Measurements from ENCODE around the gene GRID2.
"Not testable (repeated sequence)": the region's sequence is repeated elsewhere in the genome, so short reads cannot be mapped to it uniquely, and the experiment has no call there.

GRID2 gene

DNA sequence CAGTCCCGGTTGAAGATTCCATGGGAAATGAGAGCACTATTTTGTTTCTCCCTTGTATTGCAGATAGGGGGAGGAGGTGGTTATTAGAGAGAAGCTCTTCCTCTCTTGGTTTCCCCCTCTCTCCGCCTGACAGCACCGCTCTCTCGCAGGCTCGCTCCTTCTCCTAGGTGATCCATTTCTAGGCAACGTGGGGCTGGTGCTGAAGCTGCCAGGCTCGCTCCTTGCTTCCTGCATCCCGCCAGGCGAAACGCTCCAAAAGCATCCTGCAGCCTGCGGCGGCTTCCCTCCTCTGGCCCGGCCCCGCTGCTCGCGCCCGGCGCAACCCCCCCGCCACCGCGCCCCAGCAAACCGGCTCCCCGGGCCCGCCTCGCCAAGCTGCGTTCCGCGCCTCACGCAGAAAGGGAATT lies at the start of gene GRID2:
GRID2 (plus strand) TSS at position 346 of the 407 bp plus-strand sequence.
- peak; percentile 31 for DNase-seq

DNA sequence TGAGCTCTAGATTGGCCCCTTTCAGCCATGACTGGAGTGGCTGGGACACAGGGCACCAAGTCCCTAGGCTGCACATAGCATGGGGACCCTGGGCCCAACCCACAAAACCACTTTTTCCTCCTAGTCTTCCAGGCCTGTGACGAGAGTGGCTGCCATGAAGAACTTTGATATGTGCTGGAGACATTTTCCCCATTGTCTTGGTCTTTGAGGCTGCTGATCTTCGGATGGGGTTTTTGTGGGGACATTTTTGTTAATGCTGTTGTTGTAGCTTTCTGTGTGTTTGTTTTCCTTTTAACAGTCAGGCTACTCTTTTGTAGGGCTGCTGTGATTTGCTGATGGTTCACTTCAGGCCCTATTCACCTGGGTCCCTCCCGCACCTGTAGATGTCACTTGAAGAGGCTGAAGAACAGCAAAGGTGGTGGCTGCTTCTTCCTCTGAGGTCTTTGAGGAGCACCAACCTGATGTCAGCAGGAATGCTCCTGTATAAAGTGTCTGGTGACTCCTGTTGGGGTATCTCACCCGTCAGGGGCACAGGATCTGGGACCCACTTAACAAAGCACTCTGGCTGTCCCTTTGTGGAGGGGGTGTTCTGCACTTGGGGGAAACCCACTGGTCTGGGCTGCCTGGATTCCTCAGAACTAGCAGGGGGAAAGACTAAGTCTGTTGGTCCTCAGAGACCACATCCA lies 49.6 kb upstream of the GRID2 start:
- DNase-seq = no peak

DNA sequence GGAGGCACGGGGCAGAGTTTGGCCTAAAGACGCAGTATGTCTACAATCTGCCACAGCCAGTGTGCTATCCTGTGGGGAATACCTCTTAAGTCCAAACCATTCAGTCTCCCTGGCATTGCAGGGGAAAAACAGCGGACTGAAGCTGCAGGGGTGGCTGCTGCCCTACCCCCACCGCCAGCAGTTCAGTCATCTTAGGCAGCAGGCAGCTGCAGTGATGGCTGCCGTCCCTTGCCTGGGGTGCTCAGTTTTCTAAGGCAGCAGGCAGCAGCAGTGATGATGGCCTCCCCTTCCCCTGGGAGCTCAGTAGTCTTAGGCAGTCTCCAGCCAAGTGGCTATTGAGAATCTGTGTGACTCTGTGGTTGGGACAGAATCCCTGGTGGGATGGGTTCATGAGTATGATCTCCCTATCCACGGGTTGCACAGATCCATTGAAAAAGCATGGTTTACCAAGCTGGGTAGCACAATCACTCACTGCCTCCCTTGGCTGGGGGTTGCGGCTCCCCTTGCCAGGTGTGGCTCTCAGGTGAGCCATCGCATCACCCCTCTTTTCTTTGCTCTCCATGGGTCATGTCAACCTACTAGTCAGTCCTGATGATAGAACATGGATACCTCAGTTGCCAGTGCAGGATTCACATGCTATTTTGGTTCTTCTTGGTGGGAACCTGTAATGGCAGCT lies 48.9 kb upstream of the GRID2 start:
- DNase-seq = no peak

DNA sequence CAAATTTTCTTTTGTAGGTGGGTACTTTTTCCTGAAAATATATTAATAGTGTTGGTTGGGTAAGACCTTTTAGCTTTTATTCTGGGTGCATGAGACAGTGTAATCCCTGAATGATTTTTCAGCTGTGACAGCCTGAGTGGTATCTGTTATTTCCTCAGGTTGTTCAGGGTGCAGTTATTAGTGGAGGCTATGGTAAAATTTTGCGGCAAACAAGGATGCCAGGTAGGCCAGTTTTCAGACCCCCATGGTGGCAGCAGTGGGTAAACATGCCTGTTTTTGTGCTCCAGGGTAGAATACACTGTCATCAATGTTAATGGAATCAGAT lies 47.9 kb upstream of the GRID2 start:
- no peak for DNase-seq

DNA sequence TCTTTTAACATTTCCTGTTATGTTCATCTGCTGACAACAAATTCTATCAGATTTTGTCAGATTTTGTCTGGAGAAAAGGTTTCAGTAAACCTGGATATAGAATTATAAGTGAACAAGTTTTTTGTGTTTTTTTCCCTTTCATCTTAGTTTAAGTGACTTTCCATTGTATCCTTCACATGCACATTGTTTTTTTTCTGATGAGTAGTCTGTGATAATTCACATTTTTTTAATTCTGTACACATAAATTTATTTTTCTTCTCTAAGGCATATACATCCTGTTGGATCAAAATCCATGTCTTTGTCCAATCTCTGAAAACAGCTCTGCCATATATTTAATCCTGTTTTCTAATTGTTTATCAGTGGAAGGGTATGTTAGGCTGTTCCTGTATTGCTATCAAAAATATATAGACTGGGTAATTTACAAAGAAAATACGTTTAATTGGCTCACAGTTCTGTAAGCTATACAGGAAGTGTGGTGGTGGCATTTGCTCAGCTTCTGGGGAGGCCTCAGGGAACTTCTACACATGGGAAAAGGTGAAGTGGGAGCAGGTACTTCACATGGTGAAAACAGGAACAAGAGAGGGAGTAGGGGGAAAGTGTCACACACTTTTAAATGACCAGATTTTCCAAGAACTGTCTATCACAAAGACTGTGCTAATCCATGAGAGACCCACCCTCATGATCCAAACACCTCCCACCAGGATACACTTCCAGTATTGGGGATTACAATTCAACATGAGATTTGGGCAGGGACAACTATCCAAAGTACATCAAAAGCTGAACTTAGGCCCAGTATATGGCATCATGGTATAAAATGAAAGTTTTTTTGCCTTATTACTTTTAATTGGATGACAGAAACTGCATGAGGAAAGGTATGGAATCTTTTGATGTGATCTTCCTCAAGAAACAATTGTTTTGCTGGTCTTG lies 45.6 kb upstream of the GRID2 start:
- no peak for DNase-seq

DNA sequence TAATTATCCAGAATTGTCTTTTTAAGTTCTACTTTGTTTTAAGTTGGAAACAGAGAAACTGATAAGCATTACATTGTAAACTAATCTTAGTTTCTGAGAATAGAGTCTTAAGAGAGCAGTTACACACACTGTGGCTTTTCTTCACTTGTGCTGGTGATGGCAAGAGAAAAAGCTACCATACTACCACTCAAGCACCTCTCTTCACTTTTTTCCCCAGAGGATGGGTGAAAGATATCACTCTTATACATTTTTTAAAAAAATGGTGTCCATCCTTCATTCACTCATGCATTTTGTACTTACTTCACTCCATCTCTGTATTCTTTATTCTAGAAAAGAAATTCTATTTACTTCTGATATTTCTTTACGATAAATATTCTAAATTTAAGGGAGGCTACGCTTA lies 42.5 kb upstream of the GRID2 start:
- no peak for DNase-seq

DNA sequence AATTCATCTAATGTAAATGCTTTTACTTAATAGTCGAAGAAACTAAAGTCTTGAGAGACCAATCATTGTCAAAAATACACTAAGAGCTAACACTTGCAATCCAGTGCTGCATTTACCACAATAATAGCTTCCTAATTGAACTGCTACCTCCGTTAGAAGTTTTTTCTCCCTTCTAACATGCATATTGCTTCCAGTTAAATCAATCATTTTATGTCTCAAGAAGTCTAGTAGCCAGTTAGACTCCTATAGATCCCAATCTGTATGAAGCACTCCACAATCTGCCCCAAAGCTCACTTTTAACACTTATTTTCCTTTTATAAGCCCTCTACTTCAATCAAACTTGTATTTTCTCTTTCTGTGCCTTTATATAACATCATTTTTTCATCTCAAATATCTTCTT lies 41.4 kb upstream of the GRID2 start:
- no peak for DNase-seq

DNA sequence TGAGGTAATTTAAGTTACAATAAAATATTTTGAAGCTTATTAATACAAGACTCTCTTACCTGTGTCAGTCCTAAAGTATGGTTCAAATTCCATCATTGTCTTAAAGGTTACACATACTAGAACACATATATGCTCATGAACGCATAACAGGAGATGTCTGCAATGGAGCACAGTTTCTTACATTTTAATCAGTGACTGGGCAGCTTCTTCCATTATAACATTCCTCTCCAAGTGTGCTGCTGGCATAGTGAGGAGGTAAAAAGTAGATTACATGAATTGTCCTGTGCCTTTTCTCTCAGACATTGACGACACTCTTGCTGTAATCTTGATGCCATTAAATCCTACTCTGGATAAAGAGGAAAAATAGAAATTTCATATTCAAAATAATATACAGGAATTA lies 40.8 kb upstream of the GRID2 start:
- no peak for DNase-seq

DNA sequence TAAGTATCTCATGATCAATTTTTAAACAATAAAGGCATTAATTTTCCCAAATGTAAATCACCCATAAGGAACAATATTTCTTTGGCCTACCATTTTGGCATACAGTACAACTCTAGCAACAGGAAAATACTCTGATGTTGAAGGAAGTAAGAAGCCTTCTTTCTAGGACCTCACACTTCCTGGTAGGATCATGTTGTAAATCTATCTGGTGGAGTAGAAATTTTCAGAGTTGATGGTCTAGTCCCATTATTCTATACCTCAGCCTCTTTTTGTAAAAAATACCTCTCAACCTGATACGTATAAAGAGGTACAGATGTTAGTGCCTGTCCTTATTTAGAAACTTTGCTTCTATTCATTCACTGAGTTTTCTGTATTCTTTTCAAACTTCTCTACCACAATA lies 40.2 kb upstream of the GRID2 start:
- DNase-seq = no peak

DNA sequence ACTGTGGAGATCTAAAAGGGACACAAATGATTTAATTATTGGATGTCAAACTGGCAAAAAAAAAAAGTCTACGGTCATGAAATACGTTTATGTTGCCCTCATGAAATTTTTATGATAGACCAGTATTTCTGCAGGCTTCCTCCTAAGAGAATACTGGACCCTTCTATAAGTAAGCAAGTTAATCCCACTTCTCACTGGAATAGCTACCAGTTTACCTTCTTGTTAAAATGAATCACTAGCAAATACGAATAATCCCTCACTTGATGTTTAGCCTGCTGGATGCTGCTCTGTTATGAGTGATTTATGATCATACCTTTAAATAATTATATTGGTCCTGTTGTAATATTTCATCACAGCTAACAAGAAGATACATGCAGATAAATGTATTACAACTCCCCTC lies 39.6 kb upstream of the GRID2 start:
- no peak for DNase-seq

DNA sequence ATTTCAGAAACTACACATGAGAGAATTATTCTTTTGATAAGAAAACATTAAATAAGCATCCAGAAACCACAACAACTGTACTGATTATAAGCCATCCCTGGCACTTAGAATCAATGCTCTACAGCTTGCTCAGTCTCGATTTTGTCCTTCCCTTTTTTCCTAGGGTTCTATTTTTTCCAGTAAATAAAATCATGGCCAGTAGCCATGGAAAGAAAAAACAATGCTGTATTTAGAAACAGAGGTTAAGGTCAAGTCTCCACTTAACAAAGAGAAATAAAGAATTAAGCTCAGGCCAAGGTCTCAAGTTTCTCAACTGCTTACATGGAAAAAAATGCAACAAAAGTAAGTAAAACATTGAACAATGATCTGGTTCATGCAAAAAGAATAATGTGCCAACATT lies 38.7 kb upstream of the GRID2 start:
- DNase-seq = no peak

DNA sequence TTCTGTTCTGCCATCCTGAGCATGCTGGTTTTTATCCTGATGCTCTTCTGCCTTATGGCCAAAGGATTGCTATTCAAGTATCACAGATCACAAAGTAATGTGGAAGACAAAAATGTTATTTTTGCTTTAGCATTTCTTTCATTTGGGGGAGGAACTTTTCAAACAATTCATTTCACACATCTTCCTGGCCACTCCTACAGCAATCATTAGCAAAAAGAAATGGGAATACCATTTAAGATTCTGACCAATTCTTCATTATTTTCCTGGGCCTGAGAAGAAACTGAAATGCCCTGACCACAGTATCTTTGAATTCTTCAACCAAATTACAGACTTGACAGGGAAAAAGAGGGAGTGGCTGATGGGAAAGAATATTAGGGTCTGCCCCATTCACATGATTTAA lies 38.0 kb upstream of the GRID2 start:
- no peak for DNase-seq

DNA sequence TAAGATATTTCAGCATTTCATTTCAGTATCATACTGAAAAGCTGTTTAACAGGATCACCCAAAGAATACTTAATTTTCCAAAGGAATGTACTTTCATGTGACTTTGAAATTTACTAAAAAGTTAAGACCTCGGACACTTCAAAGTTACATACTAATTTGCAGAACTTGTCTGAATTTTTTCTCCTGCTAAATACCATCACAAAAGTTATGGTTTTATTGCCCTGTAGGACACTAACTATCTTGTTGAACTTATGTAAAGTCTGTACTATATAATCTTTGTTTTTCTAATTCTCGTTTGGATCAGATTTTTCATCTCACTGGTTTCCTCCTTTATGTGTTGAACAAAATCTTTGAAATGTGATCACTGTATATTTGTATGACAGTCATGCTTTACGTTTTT lies 37.2 kb upstream of the GRID2 start:
- DNase-seq = no peak

DNA sequence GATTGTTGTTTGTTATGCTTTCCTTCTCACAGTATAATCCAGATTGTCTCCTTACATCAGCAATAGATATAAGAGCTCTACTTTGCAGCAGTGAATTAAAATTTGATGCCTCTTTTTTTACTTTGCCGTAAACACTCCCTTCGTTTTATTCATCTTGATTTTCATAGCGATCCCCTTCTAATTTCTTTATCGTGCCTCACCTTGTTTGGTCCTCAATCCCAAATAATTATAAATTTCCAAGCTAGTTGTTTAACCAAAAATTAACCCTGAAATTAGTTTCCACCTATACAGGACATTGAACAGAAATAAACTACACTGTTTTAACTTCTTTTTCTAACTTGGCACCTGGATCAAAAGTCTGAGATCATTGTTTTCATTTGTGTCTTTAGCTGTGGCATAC lies 35.1 kb upstream of the GRID2 start:
- DNase-seq = no peak

DNA sequence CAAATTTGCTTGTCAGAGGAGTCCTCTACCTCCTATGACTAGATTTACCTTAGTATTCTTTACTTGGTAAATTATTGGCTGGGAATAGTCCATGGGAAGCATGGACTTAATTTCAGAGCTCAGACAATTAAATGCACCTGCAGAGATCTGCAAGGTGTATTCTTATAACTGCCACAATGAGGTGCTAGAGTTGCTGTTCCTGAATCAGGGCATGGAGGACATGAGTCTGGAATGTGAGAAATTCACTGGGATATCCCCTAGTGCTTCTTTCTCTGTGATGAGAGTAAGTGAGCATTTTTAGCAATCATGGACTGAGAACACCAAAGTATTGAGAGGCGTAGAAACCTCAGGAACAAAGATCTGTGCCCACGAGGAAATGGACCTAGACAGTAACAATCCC lies 32.9 kb upstream of the GRID2 start:
- peak; percentile 2 for DNase-seq

DNA sequence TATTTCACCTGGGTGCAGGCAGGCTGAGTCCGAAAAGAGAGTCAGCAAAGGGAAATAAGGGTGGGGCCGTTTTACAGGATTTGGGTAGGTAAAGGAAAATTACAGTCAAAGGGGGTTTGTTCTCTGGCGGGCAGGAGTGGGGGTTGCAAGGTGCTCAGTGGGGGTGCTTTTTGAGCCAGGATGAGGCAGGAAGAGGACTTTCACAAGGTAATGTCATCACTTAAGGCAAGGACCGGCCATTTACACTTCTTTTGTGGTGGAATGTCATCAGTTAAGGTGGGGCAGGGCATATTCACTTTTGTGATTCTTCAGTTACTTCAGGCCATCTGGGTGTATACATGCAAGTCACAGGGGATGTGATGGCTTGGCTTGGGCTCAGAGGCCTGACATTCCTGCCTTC lies 32.2 kb upstream of the GRID2 start:
- not testable (repeated sequence) for DNase-seq

DNA sequence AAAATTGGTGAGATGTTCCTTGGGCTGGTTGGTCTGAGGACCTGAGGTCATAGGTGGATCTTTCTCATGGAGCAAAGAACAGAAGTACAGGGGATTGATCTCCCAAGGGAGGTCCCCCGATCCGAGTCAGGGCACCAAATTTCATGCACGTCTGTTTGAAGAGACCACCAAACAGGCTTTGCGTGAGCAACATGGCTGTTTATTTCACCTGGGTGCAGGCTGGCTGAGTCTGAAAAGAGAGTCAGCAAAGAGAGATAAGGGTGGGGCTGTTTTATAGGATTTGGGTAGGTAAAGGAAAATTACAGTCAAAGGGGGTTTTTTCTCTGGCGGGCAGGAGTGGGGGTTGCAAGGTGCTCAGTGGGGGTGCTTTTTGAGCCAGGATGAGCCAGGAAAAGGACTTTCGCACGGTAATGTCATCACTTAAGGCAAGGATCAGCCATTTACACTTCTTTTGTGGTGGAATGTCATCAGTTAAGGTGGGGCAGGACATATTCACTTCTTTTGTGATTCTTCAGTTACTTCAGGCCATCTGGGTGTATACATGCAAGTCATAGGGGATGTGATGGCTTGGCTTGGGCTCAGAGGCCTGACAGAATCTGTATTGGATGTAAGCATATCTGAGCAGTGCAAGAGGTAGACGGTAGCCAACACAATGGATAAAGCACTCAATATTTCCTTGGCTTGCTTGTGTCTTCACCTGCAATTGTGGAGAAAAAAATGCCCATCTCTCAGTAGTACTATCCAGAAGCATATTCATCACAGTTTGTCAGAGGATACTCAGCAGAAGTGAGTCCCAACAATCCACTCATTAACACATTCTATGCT lies 26.5 kb upstream of the GRID2 start:
- not testable (repeated sequence) for DNase-seq

DNA sequence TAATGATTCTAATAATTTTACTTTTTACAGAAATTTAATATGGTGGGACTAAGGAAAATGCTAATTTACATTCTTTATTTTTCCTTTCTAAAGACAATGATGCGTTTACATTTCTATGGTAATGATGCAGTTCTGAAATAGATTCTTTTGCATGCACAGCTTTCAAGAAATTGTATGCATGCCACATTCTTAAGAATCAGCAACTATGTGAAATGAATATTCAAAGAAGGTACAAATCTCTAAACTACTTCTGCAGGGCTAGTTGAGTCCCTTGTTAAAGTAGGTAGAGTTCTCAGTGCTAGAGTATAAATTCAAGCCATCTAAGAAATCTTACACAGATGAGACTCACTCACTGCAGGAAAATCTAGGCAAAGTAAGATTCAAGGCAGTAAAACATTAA lies 24.5 kb upstream of the GRID2 start:
- DNase-seq = no peak

DNA sequence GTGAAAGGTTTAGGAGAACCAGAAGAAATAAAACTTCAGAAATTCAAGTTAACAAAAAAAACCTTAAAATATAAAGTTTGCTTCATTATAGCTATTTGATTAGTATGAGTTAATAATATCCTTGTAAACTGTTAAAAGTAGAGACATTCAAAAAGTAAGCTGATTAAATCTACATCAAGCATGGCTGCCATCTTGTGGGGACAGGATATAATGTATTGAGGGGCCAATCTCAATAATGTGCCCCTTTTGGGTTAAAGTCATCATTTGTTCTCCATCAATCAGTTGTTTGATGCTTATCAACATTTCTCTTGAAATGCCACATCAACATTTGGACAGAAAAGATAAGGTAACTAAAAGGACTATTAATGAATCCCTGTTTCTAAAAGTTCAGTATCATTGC lies 4.6 kb upstream of the GRID2 start:
- DNase-seq = peak; percentile 19

DNA sequence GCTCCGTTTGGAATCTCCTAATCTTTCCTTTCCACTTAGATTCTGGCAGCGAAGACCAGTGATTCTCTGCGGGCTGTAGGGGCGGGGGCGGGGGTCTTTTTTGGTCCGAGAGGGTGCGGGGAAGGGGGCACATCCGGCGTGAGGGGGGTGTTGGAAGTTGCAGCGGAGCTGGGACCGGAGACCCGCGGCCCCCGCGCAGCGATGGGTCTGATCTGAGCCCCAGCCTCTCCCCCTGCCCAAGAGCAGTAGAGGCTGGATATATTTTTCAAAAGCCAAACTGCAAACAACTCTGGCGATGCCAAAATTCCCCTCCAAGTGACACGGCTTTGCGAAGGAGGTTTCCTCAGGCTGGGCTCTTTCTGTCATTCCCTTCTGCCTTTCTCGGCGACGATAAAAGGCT lies 355 bp downstream of the GRID2 start:
- DNase-seq = no peak

DNA sequence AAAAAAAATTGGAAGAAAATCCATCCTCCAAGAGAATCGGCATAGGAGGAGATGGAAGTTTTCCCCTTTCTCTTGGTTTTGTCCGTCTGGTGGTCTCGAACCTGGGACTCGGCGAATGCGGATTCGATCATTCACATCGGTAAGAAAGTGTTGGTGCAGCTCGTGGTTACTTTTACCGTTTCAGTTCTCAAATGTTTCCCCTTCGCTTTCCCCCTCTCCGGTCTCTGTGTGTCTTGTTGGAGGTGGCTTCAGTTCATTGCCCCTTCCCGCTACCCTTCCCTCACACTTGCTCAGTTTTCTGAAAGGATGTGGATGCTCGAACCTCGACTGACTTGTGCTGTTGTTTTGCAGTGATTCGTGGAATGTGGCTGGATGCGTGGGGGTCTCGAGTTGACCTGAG lies 840 bp downstream of the GRID2 start:
- no peak for DNase-seq

DNA sequence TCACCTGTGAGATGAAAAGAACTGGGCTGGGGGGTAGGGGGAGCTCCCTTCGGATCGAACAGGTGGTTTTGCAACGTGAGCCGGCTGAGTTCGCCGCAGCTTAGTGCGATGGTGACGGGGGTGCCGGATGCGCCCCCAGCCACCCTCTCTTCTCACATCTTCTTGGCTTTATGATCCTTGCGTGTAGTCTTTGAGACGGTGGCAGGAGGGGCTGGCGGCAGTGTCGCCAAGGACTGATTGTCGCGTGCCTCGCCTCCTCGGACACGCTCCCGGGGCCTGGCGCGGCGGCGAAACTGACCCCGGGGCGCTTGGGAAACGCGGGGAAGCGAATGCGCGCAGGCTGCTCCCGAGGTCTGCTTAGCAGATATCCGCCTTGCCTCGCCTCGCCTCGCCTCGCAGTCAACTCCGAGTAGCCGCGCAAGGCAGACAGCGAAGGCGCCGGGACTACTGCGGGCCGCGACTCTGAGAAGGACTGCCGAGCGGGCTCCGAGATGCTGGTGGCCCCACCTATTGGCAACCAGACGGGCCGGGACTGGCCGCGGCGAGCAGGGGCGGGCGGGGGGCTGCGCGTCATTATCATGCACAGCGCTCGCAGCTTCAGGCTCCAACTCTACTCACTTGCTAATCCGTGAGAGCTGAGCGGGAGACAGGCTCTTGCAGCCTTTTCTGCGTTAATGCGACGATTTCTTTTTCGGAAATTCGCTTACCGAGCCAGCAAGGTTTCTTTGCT lies 1.5 kb downstream of the GRID2 start:
- peak; percentile 60 for DNase-seq
